ENCODE results near the gene OGFOD2. TPM values are rescaled to one million over a fixed set of nuclear protein-coding genes. Genes with fewer than 3 reads are reported as not detected.

The OGFOD2 gene
- total RNA-seq, 1 experiment from 2014 or later, result 21.5 TPM

DNA sequence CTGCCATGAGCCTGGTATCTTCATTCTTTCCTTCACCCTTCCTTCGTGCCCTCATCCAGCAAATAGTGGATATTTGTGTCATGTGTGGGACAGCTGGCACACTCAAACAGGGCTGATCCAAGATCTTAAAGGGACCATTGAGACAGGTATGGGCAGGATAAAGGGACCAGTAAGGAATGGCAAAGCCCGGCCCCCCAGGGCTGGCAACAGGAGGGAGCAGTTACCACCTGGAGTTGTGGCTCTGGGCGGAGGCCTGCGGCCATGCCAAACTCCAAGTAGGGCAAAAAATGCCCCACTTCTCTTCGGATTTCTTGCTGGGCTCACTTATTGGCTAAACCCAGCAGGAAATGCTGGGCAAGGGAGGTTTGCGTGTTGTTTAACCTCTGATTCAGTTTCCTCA, 2.1 kb downstream of the OGFOD2 start:
- no TSS peak for BruUV-seq (replicated peaks)
- Mint-ChIP-seq H3K27ac (ENCODE audit: unreplicated experiment) (no peak overlapping the region), H3K27me3 (ENCODE audit: unreplicated experiment) (no peaks in the 10 kb centered on the region), H3K4me1 (ENCODE audit: low read depth, unreplicated experiment) (no peaks in the 10 kb centered on the region), H3K36me3 (ENCODE audit: insufficient read depth, unreplicated experiment) (peaks cover 68% of the 10 kb centered on the region), H3K4me3 (ENCODE audit: low read depth, unreplicated experiment) (no peak overlapping the region), H3K9me3 (ENCODE audit: low read depth, unreplicated experiment) (no peaks in the 10 kb centered on the region)
- intact Hi-C loops (cut with micrococcal nuclease; ENCODE audit: unreplicated experiment), result loop anchor here (5.0 kb wide), 1 partner anchor 260 kb away; no protein-coding TSS in a partner anchor
- no peak for DNase-seq
- CTCF ChIA-PET, result no interaction called here
- TF ChIP-seq CTCF (IDR thresholded peaks at IDR 0.05; ENCODE audit: unreplicated experiment), result no peak

- no peaks in the 10 kb centered on the region for H3K9me3 Mint-ChIP-seq (ENCODE audit: low read depth, unreplicated experiment)
- intact Hi-C loops (cut with micrococcal nuclease; ENCODE audit: unreplicated experiment), result loop anchor here (5.0 kb wide), 1 partner anchor 259 kb away; no protein-coding TSS in a partner anchor
- no TSS peak for BruUV-seq (replicated peaks)
- no peaks in the 10 kb centered on the region for H3K27me3 Mint-ChIP-seq (ENCODE audit: unreplicated experiment)
- peak overlapping the region; percentile 39 for H3K27ac Mint-ChIP-seq (ENCODE audit: unreplicated experiment)
- no peak for TF ChIP-seq CTCF (IDR thresholded peaks at IDR 0.05; ENCODE audit: unreplicated experiment)
- peaks cover 74% of the 10 kb centered on the region for H3K36me3 Mint-ChIP-seq (ENCODE audit: insufficient read depth, unreplicated experiment)
- H3K4me1 Mint-ChIP-seq (ENCODE audit: low read depth, unreplicated experiment), result peaks cover 2% of the 10 kb centered on the region
- CTCF ChIA-PET, result interaction anchor here (0.6 kb wide), 1 partner anchor 268 kb away, joined by 8 read pairs; no protein-coding TSS in a partner anchor
- no peak for DNase-seq
- no peak overlapping the region for H3K4me3 Mint-ChIP-seq (ENCODE audit: low read depth, unreplicated experiment)
These were observed 2.8 kb downstream of the OGFOD2 start for GRCh38 chr12:122977655-122978392.

GRCh38 chr12:122978507-122978955, 3.5 kb downstream of the OGFOD2 start:
- Mint-ChIP-seq H3K4me3 (ENCODE audit: low read depth, unreplicated experiment) (no peak overlapping the region), H3K9me3 (ENCODE audit: low read depth, unreplicated experiment) (no peaks in the 10 kb centered on the region), H3K27me3 (ENCODE audit: unreplicated experiment) (no peaks in the 10 kb centered on the region), H3K27ac (ENCODE audit: unreplicated experiment) (peak overlapping the region; percentile 39), H3K36me3 (ENCODE audit: insufficient read depth, unreplicated experiment) (peaks cover 76% of the 10 kb centered on the region), H3K4me1 (ENCODE audit: low read depth, unreplicated experiment) (peaks cover 8% of the 10 kb centered on the region)
- TF ChIP-seq CTCF (IDR thresholded peaks at IDR 0.05; ENCODE audit: unreplicated experiment), result no peak
- no TSS peak for BruUV-seq (replicated peaks)
- no peak for DNase-seq
- CTCF ChIA-PET, result interaction anchor here (0.6 kb wide), 1 partner anchor 268 kb away, joined by 8 read pairs; no protein-coding TSS in a partner anchor
- intact Hi-C loops (cut with micrococcal nuclease; ENCODE audit: unreplicated experiment), result loop anchor here (5.0 kb wide), 1 partner anchor 259 kb away; no protein-coding TSS in a partner anchor

DNA sequence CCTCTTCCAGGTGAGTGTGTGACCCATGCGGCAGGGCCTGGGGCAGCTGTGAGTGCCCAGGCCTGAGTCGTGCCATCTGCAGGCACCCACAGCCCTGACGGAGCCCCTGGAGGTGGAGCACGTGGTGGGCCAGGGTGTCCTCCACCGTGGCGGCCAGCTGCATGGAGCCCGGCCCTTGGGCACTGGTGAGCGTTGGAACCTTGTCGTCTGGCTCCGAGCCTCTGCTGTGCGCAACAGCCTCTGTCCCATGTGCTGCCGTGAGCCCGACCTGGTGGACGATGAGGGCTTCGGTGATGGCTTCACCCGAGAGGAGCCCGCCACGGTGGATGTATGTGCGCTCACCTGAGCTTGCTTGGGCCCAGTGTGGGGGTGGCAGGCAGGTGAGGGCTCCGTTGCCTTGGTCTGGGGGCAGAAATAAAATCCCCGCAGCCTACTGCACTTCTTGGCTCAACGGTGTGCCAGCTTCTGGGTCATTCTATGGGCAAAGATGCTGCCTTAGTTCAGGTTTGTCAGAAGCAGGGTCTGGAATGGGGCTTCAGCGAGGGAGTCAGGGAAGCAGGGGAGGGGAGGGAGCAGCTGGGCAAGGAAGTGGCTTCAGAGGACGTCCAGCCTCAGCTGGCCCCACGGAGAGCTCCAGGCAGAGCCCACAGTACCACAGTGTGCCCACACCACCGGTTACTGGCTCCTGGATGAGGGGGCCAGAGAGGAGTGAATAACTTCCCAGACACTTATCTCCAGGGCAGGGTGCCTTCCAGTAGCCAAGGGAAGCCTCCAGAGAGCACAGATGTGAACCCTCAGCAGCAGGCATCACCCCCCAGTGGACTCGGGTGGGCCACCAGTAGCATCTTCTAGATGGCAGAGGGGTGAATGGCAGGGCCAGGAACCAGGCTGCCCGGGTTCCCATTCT, 4.2 kb downstream of the OGFOD2 start:
- no peaks in the 10 kb centered on the region for H3K9me3 Mint-ChIP-seq (ENCODE audit: low read depth, unreplicated experiment)

More for the DNA sequence above, 4.2 kb downstream of the OGFOD2 start:
- Mint-ChIP-seq H3K27me3 (ENCODE audit: unreplicated experiment) (no peaks in the 10 kb centered on the region), H3K27ac (ENCODE audit: unreplicated experiment) (peak overlapping the region; percentile 73), H3K4me1 (ENCODE audit: low read depth, unreplicated experiment) (peaks cover 8% of the 10 kb centered on the region), H3K36me3 (ENCODE audit: insufficient read depth, unreplicated experiment) (peaks cover 75% of the 10 kb centered on the region), H3K4me3 (ENCODE audit: low read depth, unreplicated experiment) (peak overlapping the region; percentile 90)
- BruUV-seq (replicated peaks), result no TSS peak
- no peak for TF ChIP-seq CTCF (IDR thresholded peaks at IDR 0.05; ENCODE audit: unreplicated experiment)
- intact Hi-C loops (cut with micrococcal nuclease; ENCODE audit: unreplicated experiment), result loop anchor here (5.0 kb wide), 1 partner anchor 258 kb away; no protein-coding TSS in a partner anchor
- no peak for DNase-seq
- CTCF ChIA-PET, result no interaction called here

All from Calu3 (cell line).